ENCODE data around the gene HTRA1. TPM values are rescaled to one million over a fixed set of nuclear protein-coding genes. Genes with fewer than 3 reads are reported as not detected.

Gene HTRA1
- total and polyA plus RNA-seq, 7 donors: 22.7 to 162 (median 119) TPM

- Histone ChIP-seq H3K27me3 (no peaks in the 10 kb centered on the region), H3K4me3 (no peak overlapping the region), H3K9me3 (no peaks in the 10 kb centered on the region), H3K4me1 (peaks cover 0 to 66% (median 41%) of the 10 kb centered on the region in 4 donors), H3K36me3 (peaks cover 0 to 28% (median 0%) of the 10 kb centered on the region in 4 donors), H3K27ac (peak overlapping the region in 3 of 4 donors; percentile 2 to 68 (median 29))
- 84 to 87% methylated on average over 2 of the region's 2 CpGs for WGBS, 2 donors
- TF ChIP-seq POLR2A (IDR thresholded peaks at IDR 0.05) (no peak), EP300 (IDR thresholded peaks at IDR 0.05) (peak in 1 of 4 donors; percentile 16)
- DNase-seq: no peak
- intact Hi-C loops (cut with DNase I): no loop called here
These were observed 37.3 kb upstream of the HTRA1 start for GRCh38 chr10:122424059-122424458.

- Histone ChIP-seq H3K9me3 (no peaks in the 10 kb centered on the region), H3K27me3 (no peaks in the 10 kb centered on the region), H3K4me1 (peaks cover 0 to 47% (median 15%) of the 10 kb centered on the region in 4 donors), H3K4me3 (no peak overlapping the region), H3K27ac (no peak overlapping the region), H3K36me3 (peaks cover 0 to 39% (median 0%) of the 10 kb centered on the region in 4 donors)
- TF ChIP-seq POLR2AphosphoS5 (IDR thresholded peaks at IDR 0.05): no peak
- TF ChIP-seq POLR2A (IDR thresholded peaks at IDR 0.05): no peak
- TF ChIP-seq EP300 (IDR thresholded peaks at IDR 0.05): no peak
- TF ChIP-seq CTCF (IDR thresholded peaks at IDR 0.05): no peak
- intact Hi-C loops (cut with DNase I): no loop called here
- no peak for DNase-seq
- WGBS, 2 donors: 95% methylated on average over 6 of the region's 6 CpGs
These were observed 34.5 kb upstream of the HTRA1 start for GRCh38 chr10:122426829-122427228.

GRCh38 chr10:122427280-122427679, 34.1 kb upstream of the HTRA1 start:
- WGBS, 2 donors: 49 to 81% methylated on average over 2 of the region's 2 CpGs
- TF ChIP-seq POLR2A (IDR thresholded peaks at IDR 0.05) (no peak), POLR2AphosphoS5 (IDR thresholded peaks at IDR 0.05) (no peak), EP300 (IDR thresholded peaks at IDR 0.05) (no peak), CTCF (IDR thresholded peaks at IDR 0.05) (no peak)
- Histone ChIP-seq H3K27me3 (no peaks in the 10 kb centered on the region), H3K4me3 (no peak overlapping the region), H3K27ac (no peak overlapping the region), H3K36me3 (peaks cover 0 to 41% (median 0%) of the 10 kb centered on the region in 4 donors), H3K4me1 (peaks cover 0 to 42% (median 12%) of the 10 kb centered on the region in 4 donors), H3K9me3 (no peaks in the 10 kb centered on the region)
- no peak for DNase-seq
- intact Hi-C loops (cut with DNase I): no loop called here

DNA sequence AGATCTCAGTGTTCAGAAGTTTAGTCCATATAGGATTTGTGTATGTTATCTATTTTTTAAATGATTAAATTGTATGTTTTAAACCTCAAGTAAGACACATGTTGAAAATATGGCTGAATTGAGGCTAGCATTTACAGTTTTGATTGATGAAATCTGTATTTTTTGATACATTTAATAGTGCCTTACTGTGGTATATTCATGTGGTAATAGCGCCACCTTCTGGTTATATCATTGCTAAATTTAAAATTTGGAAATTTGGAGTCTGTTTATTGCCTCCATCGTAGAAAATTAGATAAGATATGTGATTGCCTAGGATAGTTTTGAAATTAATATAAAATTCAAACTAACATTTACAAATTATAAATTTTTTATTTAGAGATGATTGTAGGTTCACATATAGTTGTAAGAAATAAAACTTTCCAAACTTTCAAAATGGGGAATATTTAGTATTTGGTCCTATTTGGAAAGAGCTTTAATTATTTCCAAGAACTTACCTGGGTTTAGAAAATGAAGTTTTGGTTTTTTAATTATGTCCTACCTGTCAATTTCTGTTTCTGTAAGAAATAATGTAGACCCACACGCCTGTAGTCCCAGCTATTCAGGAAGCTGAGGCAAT, 26.0 kb upstream of the HTRA1 start:
- no peaks in the 10 kb centered on the region for H3K27me3 ChIP-seq
- no peak for DNase-seq
- H3K4me1 ChIP-seq: no peaks in the 10 kb centered on the region
- TF ChIP-seq EP300 (IDR thresholded peaks at IDR 0.05) (no peak), CTCF (IDR thresholded peaks at IDR 0.05) (peak; percentile 50 to 68 (median 60))
- H3K9me3 ChIP-seq: peaks cover 0 to 3% (median 0%) of the 10 kb centered on the region in 4 donors
- 33 to 36% methylated on average over 3 of the region's 3 CpGs for WGBS, 2 donors
- H3K27ac ChIP-seq: peak overlapping the region in 1 of 4 donors; percentile 13
- no peak overlapping the region for H3K4me3 ChIP-seq
- H3K36me3 ChIP-seq: peaks cover 0 to 7% (median 0%) of the 10 kb centered on the region in 4 donors
- intact Hi-C loops (cut with DNase I): loop anchor here (1.0 to 10.0 kb wide), 2 partner anchors 136 to 291 kb away; no protein-coding TSS in a partner anchor

GRCh38 chr10:122441961-122442360, 19.4 kb upstream of the HTRA1 start:
- Histone ChIP-seq H3K4me1 (peaks cover 0 to 14% (median 0%) of the 10 kb centered on the region in 4 donors), H3K27ac (no peak overlapping the region), H3K9me3 (peaks cover 0 to 3% (median 0%) of the 10 kb centered on the region in 4 donors), H3K4me3 (no peak overlapping the region), H3K36me3 (no peaks in the 10 kb centered on the region), H3K27me3 (no peaks in the 10 kb centered on the region)
- intact Hi-C loops (cut with DNase I): loop anchor here (2.0 kb wide), 1 partner anchor 123 kb away; no protein-coding TSS in a partner anchor
- WGBS, 2 donors: 71 to 82% methylated on average over 7 of the region's 7 CpGs
- TF ChIP-seq POLR2A (IDR thresholded peaks at IDR 0.05): no peak
- TF ChIP-seq EP300 (IDR thresholded peaks at IDR 0.05): no peak
- no peak for TF ChIP-seq POLR2AphosphoS5 (IDR thresholded peaks at IDR 0.05)
- TF ChIP-seq CTCF (IDR thresholded peaks at IDR 0.05): no peak
- no peak for DNase-seq

Measured in sigmoid colon (tissue), 7 donors.